ENCODE measurements around the gene ADGRD1. TPM values are rescaled to one million over a fixed set of nuclear protein-coding genes. Genes with fewer than 3 reads are reported as not detected.

Gene ADGRD1
- total RNA-seq, 1 experiment from 2014 or later: 0.77 TPM

DNA sequence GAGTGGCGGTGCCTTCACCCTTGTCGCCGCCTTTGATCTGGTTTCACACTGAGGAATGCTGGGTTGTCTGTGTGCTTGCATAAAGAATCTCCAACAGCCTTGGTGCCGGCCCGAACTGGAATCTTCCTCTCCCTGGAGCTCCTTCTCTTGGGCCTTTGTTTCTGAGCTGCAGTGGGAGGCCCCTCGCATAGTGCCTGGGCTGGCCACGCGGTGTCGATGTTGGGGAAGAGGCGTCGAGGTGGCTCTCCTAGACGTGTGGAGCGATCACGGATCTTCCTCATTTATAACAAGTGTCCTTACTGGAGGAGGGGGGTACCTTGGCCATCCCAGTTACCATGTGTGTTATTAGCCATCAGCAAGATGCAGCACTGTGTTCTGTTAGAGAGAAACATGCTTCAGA is 60.6 kb downstream of the ADGRD1 start (continued):
- no peak for TF ChIP-seq CREB1 (CRISPR knock-in tag; IDR thresholded peaks at IDR 0.05)
- no peak for TF ChIP-seq FOXP1 (CRISPR knock-in tag; IDR thresholded peaks at IDR 0.05; ENCODE audit: borderline replicate concordance)
- TF ChIP-seq NR1H2 (CRISPR knock-in tag; IDR thresholded peaks at IDR 0.05): no peak
- TF ChIP-seq AFF4 (CRISPR knock-in tag; IDR thresholded peaks at IDR 0.05; ENCODE audit: borderline replicate concordance): no peak
- TF ChIP-seq JUN (CRISPR knock-in tag; IDR thresholded peaks at IDR 0.05): no peak
- no peak for TF ChIP-seq TEAD4 (CRISPR knock-in tag; IDR thresholded peaks at IDR 0.05)
- no peak for TF ChIP-seq TEAD1 (CRISPR knock-in tag; IDR thresholded peaks at IDR 0.05)
- TF ChIP-seq MYBL2 (CRISPR knock-in tag; IDR thresholded peaks at IDR 0.05): no peak

DNA sequence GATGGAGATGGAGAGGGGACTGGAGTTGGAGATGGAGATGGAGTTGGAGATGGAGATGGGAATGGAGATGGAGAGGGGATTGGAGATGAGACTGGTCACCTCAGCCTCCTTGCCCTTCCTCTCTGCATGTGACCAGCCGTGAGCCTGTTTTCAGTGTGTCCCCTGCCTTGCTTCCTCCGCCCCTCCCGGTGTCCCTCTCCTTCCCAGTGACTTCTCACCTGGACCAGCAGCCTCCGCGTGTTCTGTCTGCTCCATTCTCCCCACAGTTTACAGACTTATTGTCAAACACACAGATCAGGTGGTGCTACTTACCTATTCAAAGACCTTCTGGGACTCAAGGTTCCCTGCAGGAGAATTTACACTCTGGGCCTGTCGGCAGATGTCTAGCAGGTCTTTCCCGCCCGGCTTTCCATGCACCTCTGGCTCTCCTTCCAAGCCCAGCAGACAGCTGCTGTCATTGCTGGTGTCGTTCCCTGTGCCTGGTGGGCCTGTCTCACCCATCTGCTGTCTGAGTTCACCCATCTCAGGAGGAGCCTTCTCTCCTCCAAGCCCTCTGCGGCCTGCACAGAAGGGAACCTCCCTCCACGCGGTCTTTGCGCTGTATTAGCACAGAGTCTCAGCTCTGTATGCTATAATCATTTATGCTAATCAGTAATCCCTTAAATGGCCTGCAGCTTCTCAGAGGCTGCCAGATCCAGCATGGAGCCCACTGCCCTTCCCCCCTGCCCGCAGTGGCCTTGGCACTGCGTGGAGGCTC is 62.1 kb downstream of the ADGRD1 start:
- DNase-seq (ENCODE audit: low spot score) (no peak), ATAC-seq (no peak)
- H3K36me3 Mint-ChIP-seq: no peaks in the 10 kb centered on the region
- no peak overlapping the region for H3K27ac Mint-ChIP-seq
- TF ChIP-seq JAZF1 (CRISPR knock-in tag; IDR thresholded peaks at IDR 0.05) (no peak), SMAD4 (CRISPR knock-in tag; IDR thresholded peaks at IDR 0.05) (no peak), FOXP1 (CRISPR knock-in tag; IDR thresholded peaks at IDR 0.05; ENCODE audit: borderline replicate concordance) (no peak), ETV6 (CRISPR knock-in tag; IDR thresholded peaks at IDR 0.05) (no peak), ZNF425 (CRISPR knock-in tag; conservative IDR thresholded peaks at IDR 0.05) (no peak), GRHL2 (CRISPR knock-in tag; IDR thresholded peaks at IDR 0.05; ENCODE audit: insufficient replicate concordance, severe bottlenecking) (no peak), SOX15 (CRISPR knock-in tag; IDR thresholded peaks at IDR 0.05) (no peak), TEAD1 (CRISPR knock-in tag; IDR thresholded peaks at IDR 0.05) (no peak), NR3C1 (CRISPR knock-in tag; conservative IDR thresholded peaks at IDR 0.05; ENCODE audit: low read depth) (no peak), SMAD3 (CRISPR knock-in tag; IDR thresholded peaks at IDR 0.05; ENCODE audit: borderline replicate concordance) (no peak), ZNF396 (CRISPR knock-in tag; IDR thresholded peaks at IDR 0.05; ENCODE audit: borderline replicate concordance) (no peak)
- TF ChIP-seq, protein P1, sequence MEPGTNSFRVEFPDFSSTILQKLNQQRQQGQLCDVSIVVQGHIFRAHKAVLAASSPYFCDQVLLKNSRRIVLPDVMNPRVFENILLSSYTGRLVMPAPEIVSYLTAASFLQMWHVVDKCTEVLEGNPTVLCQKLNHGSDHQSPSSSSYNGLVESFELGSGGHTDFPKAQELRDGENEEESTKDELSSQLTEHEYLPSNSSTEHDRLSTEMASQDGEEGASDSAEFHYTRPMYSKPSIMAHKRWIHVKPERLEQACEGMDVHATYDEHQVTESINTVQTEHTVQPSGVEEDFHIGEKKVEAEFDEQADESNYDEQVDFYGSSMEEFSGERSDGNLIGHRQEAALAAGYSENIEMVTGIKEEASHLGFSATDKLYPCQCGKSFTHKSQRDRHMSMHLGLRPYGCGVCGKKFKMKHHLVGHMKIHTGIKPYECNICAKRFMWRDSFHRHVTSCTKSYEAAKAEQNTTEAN (CRISPR knock-in tag; IDR thresholded peaks at IDR 0.05): no peak
- TF ChIP-seq, protein P2, sequence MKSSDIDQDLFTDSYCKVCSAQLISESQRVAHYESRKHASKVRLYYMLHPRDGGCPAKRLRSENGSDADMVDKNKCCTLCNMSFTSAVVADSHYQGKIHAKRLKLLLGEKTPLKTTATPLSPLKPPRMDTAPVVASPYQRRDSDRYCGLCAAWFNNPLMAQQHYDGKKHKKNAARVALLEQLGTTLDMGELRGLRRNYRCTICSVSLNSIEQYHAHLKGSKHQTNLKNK (CRISPR knock-in tag; IDR thresholded peaks at IDR 0.05): no peak
- CTCF ChIA-PET: no interaction called here
- H3K27me3 Mint-ChIP-seq (ENCODE audit: low read depth): no peaks in the 10 kb centered on the region
- POLR2A ChIA-PET: no interaction called here
- H3K4me3 Mint-ChIP-seq: no peak overlapping the region
- no peaks in the 10 kb centered on the region for H3K4me1 Mint-ChIP-seq
- no peaks in the 10 kb centered on the region for H3K9me3 Mint-ChIP-seq

Measured in WTC11 (cell line).